ENCODE data around the gene WDFY4. TPM values are rescaled to one million over a fixed set of nuclear protein-coding genes. Genes with fewer than 3 reads are reported as not detected.

WDFY4 gene
- total and polyA plus RNA-seq, 2 of the 13 experiments (the other 11 are each of a cell fraction or from before 2014, with no cell fraction given), result not detected

DNA sequence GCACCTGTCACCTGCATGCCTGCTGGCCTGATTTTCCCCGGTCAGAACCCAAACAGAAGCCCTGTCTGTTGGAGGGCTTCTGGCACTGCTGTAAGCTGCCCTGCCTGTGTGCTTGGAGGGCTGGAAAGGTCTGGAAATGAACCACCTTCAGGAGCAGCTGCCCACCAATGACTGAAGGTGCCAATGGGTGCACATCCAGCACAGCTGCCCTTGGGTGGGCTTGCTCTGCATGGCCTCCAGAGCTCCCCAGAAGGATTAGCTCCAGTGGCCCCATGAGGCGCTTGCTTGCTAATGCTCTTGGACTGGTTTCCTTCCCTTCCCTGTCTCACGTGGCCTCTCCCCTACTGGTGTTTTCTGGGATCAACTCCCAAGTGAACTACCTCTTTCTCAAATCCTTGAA is 43.2 kb downstream of the WDFY4 start:
- in situ Hi-C loops (cut with HindIII; ENCODE audit: extremely low pct_ligation_motif_present, low pct_unique_long_range_greater_than_20kb), result no loop called here
- BruUV-seq (replicated peaks), result no TSS peak
- Histone ChIP-seq H3K27ac (ENCODE audit: extremely low read length, insufficient read depth, low read length) (no peak overlapping the region), H4K20me1 (ENCODE audit: insufficient read depth, low read length) (no peaks in the 10 kb centered on the region), H3K4me3 (replicated peaks in 1 of 3; ENCODE audit: insufficient read depth in 1 of 3, low read depth in 2 of 3, low read length in 3 of 3) (no peak overlapping the region), H3K27me3 (ENCODE audit: control insufficient read depth in 1 of 2, insufficient read depth in 2 of 2, low read length in 2 of 2) (peaks cover 0 to 2% of the 10 kb centered on the region in 2 experiments; a peak in 1 of 5 replicates), H3K36me3 (replicated peaks in 1 of 2; ENCODE audit: control insufficient read depth in 1 of 2, insufficient read depth in 2 of 2, low read length in 2 of 2) (no peaks in the 10 kb centered on the region), H3K79me2 (ENCODE audit: insufficient read depth, low read length) (no peaks in the 10 kb centered on the region), H3K4me1 (ENCODE audit: insufficient read depth, low read length) (peaks cover under 1% of the 10 kb centered on the region; the same call in 1 of the 2 replicates), H3K4me2 (ENCODE audit: low read depth, low read length) (no peak overlapping the region), H3K9ac (ENCODE audit: insufficient read depth, low read depth, low read length) (no peak overlapping the region), H2AFZ (ENCODE audit: low read length) (no peak overlapping the region), H3K9me3 (ENCODE audit: low read length) (no peaks in the 10 kb centered on the region)
- no peak for FAIRE-seq
- no peak for DNase-seq (ENCODE audit: low spot score)
- ChIA-PET CTCF (ENCODE audit: low intra/inter-chr PET ratio, low total read pairs) (no interaction called here), POLR2A (no interaction called here)
- no peak for ATAC-seq
- intact Hi-C loops (cut with micrococcal nuclease; ENCODE audit: unreplicated experiment), result no loop called here
- 29% methylated on average over 2 of the region's 3 CpGs for WGBS (ENCODE audit: low lambda C conversion rate)
- no peak for TF ChIP-seq SMAD9 (CRISPR knock-in tag; IDR thresholded peaks at IDR 0.05)
- no peak for TF ChIP-seq ETV6 (CRISPR knock-in tag; conservative IDR thresholded peaks at IDR 0.05)
- TF ChIP-seq, protein P1, sequence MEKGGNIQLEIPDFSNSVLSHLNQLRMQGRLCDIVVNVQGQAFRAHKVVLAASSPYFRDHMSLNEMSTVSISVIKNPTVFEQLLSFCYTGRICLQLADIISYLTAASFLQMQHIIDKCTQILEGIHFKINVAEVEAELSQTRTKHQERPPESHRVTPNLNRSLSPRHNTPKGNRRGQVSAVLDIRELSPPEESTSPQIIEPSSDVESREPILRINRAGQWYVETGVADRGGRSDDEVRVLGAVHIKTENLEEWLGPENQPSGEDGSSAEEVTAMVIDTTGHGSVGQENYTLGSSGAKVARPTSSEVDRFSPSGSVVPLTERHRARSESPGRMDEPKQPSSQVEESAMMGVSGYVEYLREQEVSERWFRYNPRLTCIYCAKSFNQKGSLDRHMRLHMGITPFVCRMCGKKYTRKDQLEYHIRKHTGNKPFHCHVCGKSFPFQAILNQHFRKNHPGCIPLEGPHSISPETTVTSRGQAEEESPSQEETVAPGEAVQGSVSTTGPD (CRISPR knock-in tag; IDR thresholded peaks at IDR 0.05), result no peak
- no peak for TF ChIP-seq ZNF335 (CRISPR knock-in tag; IDR thresholded peaks at IDR 0.05)
- TF ChIP-seq NBN (conservative IDR thresholded peaks at IDR 0.05), result no peak
- no peak for TF ChIP-seq NFE2L2 (IDR thresholded peaks at IDR 0.05; ENCODE audit: low read length)
- no peak for TF ChIP-seq SOX6 (IDR thresholded peaks at IDR 0.05)
- TF ChIP-seq SOX6 (CRISPR knock-in tag; IDR thresholded peaks at IDR 0.05), result no peak
- TF ChIP-seq SOX13 (IDR thresholded peaks at IDR 0.05), result no peak
- TF ChIP-seq SOX13 (CRISPR knock-in tag; conservative IDR thresholded peaks at IDR 0.05 in 1 of 2, IDR thresholded peaks at IDR 0.05 in 1 of 2), result no peak
- TF ChIP-seq, protein P2, sequence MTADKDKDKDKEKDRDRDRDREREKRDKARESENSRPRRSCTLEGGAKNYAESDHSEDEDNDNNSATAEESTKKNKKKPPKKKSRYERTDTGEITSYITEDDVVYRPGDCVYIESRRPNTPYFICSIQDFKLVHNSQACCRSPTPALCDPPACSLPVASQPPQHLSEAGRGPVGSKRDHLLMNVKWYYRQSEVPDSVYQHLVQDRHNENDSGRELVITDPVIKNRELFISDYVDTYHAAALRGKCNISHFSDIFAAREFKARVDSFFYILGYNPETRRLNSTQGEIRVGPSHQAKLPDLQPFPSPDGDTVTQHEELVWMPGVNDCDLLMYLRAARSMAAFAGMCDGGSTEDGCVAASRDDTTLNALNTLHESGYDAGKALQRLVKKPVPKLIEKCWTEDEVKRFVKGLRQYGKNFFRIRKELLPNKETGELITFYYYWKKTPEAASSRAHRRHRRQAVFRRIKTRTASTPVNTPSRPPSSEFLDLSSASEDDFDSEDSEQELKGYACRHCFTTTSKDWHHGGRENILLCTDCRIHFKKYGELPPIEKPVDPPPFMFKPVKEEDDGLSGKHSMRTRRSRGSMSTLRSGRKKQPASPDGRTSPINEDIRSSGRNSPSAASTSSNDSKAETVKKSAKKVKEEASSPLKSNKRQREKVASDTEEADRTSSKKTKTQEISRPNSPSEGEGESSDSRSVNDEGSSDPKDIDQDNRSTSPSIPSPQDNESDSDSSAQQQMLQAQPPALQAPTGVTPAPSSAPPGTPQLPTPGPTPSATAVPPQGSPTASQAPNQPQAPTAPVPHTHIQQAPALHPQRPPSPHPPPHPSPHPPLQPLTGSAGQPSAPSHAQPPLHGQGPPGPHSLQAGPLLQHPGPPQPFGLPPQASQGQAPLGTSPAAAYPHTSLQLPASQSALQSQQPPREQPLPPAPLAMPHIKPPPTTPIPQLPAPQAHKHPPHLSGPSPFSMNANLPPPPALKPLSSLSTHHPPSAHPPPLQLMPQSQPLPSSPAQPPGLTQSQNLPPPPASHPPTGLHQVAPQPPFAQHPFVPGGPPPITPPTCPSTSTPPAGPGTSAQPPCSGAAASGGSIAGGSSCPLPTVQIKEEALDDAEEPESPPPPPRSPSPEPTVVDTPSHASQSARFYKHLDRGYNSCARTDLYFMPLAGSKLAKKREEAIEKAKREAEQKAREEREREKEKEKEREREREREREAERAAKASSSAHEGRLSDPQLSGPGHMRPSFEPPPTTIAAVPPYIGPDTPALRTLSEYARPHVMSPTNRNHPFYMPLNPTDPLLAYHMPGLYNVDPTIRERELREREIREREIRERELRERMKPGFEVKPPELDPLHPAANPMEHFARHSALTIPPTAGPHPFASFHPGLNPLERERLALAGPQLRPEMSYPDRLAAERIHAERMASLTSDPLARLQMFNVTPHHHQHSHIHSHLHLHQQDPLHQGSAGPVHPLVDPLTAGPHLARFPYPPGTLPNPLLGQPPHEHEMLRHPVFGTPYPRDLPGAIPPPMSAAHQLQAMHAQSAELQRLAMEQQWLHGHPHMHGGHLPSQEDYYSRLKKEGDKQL (CRISPR knock-in tag; IDR thresholded peaks at IDR 0.05; ENCODE audit: low read depth), result no peak
- TF ChIP-seq ZNF354B (CRISPR knock-in tag; IDR thresholded peaks at IDR 0.05), result no peak
- no peak for TF ChIP-seq ZNF850 (CRISPR knock-in tag; conservative IDR thresholded peaks at IDR 0.05)
- TF ChIP-seq, protein P3, sequence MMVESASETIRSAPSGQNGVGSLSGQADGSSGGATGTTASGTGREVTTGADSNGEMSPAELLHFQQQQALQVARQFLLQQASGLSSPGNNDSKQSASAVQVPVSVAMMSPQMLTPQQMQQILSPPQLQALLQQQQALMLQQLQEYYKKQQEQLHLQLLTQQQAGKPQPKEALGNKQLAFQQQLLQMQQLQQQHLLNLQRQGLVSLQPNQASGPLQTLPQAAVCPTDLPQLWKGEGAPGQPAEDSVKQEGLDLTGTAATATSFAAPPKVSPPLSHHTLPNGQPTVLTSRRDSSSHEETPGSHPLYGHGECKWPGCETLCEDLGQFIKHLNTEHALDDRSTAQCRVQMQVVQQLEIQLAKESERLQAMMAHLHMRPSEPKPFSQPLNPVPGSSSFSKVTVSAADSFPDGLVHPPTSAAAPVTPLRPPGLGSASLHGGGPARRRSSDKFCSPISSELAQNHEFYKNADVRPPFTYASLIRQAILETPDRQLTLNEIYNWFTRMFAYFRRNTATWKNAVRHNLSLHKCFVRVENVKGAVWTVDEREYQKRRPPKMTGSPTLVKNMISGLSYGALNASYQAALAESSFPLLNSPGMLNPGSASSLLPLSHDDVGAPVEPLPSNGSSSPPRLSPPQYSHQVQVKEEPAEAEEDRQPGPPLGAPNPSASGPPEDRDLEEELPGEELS (CRISPR knock-in tag; IDR thresholded peaks at IDR 0.05), result no peak
- no peak for TF ChIP-seq ARNTL (CRISPR knock-in tag; IDR thresholded peaks at IDR 0.05)
- no peak for TF ChIP-seq TP53 (CRISPR knock-in tag; conservative IDR thresholded peaks at IDR 0.05)
- TF ChIP-seq, protein P4, sequence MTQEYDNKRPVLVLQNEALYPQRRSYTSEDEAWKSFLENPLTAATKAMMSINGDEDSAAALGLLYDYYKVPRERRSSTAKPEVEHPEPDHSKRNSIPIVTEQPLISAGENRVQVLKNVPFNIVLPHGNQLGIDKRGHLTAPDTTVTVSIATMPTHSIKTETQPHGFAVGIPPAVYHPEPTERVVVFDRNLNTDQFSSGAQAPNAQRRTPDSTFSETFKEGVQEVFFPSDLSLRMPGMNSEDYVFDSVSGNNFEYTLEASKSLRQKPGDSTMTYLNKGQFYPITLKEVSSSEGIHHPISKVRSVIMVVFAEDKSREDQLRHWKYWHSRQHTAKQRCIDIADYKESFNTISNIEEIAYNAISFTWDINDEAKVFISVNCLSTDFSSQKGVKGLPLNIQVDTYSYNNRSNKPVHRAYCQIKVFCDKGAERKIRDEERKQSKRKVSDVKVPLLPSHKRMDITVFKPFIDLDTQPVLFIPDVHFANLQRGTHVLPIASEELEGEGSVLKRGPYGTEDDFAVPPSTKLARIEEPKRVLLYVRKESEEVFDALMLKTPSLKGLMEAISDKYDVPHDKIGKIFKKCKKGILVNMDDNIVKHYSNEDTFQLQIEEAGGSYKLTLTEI (CRISPR knock-in tag; conservative IDR thresholded peaks at IDR 0.05), result no peak

Data from HepG2 (cell line).